Endothelial cell (in vitro differentiated cells): ENCODE results near the gene KLK6. TPM values are rescaled to one million over a fixed set of nuclear protein-coding genes. Genes with fewer than 3 reads are reported as not detected.

Experiments
- DNase-seq: peaks from one replicate; pipeline ENCODE4 v3.0.0; 2021; ENCODE audit warnings: low spot score
- H3K27ac Mint-ChIP-seq: one replicate; pipeline ENCODE4 v1.8.0; 2021; ENCODE audit warnings: mixed read lengths, inconsistent platforms; ENCODE audit not compliant: unreplicated experiment
- H3K27me3 Mint-ChIP-seq: one replicate; pipeline ENCODE4 v1.8.0; 2021; ENCODE audit warnings: mild to moderate bottlenecking, moderate library complexity, mixed read lengths, inconsistent platforms; ENCODE audit not compliant: unreplicated experiment
- H3K36me3 Mint-ChIP-seq: one replicate; pipeline ENCODE4 v1.8.0; 2021; ENCODE audit warnings: mild to moderate bottlenecking, low read depth, mixed read lengths, inconsistent platforms; ENCODE audit not compliant: unreplicated experiment
- H3K4me1 Mint-ChIP-seq: one replicate; pipeline ENCODE4 v1.8.0; 2021; ENCODE audit warnings: mild to moderate bottlenecking, mixed read lengths, inconsistent platforms; ENCODE audit not compliant: unreplicated experiment
- H3K4me3 Mint-ChIP-seq: one replicate; pipeline ENCODE4 v1.8.0; 2021; ENCODE audit warnings: mild to moderate bottlenecking, mixed read lengths, inconsistent platforms; ENCODE audit not compliant: unreplicated experiment
- H3K9me3 Mint-ChIP-seq: one replicate; pipeline ENCODE4 v1.8.0; 2021; ENCODE audit warnings: mixed read lengths, inconsistent platforms; ENCODE audit not compliant: unreplicated experiment
- total RNA-seq: library from RNA; stranded (reverse); fragmentation: NEBNext Ultra II Directional; extraction: Animal tissue kit (Norgen Biotek cat#: 25700); gene quantifications from one replicate; pipeline ENCODE4 v1.2.1, GENCODE V29; 2021; ENCODE audit not compliant: unreplicated experiment
- TF ChIP-seq, protein P1 (sequence below): fragments of 200-600 bp; sonication (generic); IDR thresholded peaks from one replicate; pipeline ENCODE4 v1.5.0; 2021; ENCODE audit warnings: antibody characterized with exemption; ENCODE audit not compliant: unreplicated experiment

Gene KLK6
- total RNA-seq, 1 donor from 2014 or later: 0.67 TPM

DNA sequence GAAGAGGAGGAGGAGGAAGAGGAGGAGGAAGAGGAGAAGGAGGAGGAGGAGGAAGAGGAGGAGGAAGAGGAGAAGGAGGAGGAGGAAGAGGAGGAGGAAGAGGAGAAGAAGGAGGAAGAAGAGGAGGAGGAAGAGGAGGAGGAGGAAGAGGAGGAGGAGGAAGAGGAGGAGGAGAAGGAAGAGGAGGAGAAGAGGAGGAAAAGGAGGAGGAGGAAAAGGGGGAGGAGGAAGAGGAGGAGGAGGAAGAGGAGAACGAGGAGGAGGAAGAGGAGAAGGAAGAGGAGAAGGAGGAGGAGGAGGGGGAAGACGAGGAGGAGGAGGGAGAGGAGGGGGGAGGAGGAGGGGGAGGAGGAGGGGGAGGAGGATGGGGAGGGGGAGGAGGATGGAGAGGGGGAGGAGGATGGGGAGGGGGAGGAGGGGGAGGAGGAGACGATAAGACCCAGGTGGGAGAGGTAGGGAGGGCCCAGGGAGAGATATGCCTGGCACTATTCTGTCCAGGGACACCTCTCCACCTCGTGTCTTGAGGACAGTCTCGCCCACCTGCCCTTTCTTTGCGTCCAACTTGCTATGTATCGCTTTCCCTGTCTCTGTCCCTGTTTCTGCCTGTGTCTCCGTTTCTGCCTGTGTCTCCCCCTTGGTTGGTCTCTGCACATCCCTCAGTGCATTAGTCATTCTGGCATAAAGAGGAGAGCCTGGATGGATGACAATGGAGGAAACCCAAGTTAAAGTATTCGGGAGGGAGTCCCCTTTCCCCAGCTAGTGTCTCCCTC lies 9.5 kb downstream of the KLK6 start:
- peaks cover 12% of the 10 kb centered on the region for H3K9me3 Mint-ChIP-seq
- DNase-seq: no peak
- H3K4me1 Mint-ChIP-seq: no peaks in the 10 kb centered on the region
- TF ChIP-seq, protein P1, sequence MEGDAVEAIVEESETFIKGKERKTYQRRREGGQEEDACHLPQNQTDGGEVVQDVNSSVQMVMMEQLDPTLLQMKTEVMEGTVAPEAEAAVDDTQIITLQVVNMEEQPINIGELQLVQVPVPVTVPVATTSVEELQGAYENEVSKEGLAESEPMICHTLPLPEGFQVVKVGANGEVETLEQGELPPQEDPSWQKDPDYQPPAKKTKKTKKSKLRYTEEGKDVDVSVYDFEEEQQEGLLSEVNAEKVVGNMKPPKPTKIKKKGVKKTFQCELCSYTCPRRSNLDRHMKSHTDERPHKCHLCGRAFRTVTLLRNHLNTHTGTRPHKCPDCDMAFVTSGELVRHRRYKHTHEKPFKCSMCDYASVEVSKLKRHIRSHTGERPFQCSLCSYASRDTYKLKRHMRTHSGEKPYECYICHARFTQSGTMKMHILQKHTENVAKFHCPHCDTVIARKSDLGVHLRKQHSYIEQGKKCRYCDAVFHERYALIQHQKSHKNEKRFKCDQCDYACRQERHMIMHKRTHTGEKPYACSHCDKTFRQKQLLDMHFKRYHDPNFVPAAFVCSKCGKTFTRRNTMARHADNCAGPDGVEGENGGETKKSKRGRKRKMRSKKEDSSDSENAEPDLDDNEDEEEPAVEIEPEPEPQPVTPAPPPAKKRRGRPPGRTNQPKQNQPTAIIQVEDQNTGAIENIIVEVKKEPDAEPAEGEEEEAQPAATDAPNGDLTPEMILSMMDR: no peak
- H3K36me3 Mint-ChIP-seq: peaks cover 28% of the 10 kb centered on the region
- peak overlapping the region; percentile 47 for H3K4me3 Mint-ChIP-seq
- H3K27ac Mint-ChIP-seq: peak overlapping the region; percentile 26
- peaks cover 13% of the 10 kb centered on the region for H3K27me3 Mint-ChIP-seq

DNA sequence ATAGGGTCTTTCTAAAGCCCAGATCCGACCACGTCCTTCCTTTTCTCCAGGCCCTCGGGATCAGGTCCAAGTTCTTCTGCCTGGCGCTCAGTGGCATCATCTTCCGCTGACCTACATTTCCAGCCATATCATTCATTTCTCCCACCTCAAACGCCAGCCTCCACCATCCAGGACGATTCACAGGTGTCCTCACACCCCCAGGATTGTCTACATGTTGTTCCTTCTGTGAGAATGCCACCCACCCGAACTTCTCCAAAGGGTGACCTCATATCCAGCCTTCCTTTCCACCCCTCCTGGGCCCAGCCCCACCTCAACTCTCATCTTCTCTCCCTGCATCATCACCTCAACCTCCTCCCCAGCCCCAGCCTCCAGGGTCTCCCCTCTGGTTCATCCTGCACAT lies 11.8 kb downstream of the KLK6 start:
- TF ChIP-seq, protein P1: no peak
- Mint-ChIP-seq H3K27me3 (peaks cover 9% of the 10 kb centered on the region), H3K4me1 (no peaks in the 10 kb centered on the region), H3K4me3 (no peak overlapping the region), H3K27ac (no peak overlapping the region), H3K9me3 (peaks cover 8% of the 10 kb centered on the region), H3K36me3 (peaks cover 21% of the 10 kb centered on the region)
- DNase-seq: no peak

DNA sequence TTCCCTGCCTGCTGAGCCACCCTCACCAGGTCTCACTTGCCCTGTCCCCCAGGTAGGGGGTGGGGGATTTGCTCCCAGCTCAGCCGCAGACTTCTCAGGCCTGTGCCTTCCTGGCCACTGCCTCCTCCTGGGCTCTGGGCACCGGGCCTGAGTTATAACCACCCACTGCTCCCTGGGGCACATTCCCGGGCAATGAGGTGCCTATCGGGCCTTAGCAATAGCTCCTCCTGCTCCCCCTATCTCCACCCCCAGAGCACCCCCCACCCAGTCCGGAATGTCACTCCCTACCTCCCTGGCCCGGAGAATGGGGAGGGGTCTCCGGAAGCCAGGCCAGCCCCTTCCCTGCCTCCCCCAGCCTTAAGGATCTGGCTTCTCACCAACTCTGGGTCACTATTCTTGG lies 16.5 kb downstream of the KLK6 start, which contains the start of gene KLK5:
TSS of gene KLK5 (minus strand) at position 129 of the 400 bp plus-strand sequence. CDS start 381 bp downstream, outside the sequence.
- TF ChIP-seq, protein P1: no peak
- Mint-ChIP-seq H3K4me3 (no peak within 1 kb of the TSS), H3K9me3 (no peaks in the 10 kb centered on the region)

DNA sequence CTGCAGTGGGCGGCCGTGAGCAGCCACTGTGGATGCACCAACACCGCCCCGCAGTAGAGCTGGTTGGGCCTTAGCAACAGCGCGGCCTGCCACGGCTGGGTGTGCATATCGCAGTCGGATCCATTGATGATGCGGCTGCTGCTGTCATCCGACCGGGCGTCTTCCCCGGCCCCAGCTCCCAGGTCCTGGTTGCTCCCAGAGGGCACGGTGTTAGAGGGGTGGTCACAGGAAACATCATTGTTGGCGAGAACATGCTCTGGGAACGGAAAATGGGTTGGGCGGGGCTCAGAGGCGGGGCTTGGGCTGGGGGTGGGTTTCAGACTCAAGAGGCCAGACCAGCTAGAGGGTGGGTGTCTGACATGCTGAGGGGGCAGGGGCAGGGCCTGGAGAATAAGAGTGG lies 19.5 kb downstream of the KLK6 start:
- Mint-ChIP-seq H3K36me3 (peaks cover 3% of the 10 kb centered on the region), H3K9me3 (no peaks in the 10 kb centered on the region), H3K27me3 (peaks cover 2% of the 10 kb centered on the region), H3K4me3 (no peak overlapping the region), H3K4me1 (no peaks in the 10 kb centered on the region), H3K27ac (no peak overlapping the region)
- no peak for DNase-seq
- TF ChIP-seq, protein P1: no peak

More for the DNA sequence above, 16.5 kb downstream of the KLK6 start, which contains the start of gene KLK5:
- peaks cover 7% of the 10 kb centered on the region for H3K27me3 Mint-ChIP-seq
- no peaks in the 10 kb centered on the region for H3K4me1 Mint-ChIP-seq
- peaks cover 3% of the 10 kb centered on the region for H3K36me3 Mint-ChIP-seq
- no peak for DNase-seq
- H3K27ac Mint-ChIP-seq: no peak within 1 kb of the TSS

DNA sequence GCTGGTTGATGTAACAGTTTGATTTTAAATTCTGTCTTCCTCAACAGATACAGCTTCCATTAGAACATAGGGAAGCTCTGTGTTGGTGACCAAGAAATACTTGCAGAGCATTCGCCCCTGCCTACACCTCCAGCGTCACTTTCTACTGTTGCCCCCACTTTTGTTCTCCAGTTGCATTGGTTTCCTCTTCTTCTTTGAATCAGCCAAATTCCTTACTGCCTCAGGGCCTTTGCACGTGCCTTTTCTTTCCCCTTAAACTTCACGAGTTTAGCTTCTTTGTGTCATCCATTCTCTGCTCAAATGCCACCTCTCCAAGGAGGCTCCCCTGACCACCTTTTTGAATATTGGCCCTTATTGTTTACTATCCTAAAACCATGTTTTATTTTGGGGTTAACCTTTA lies 22.3 kb downstream of the KLK6 start:
- peaks cover 3% of the 10 kb centered on the region for H3K27me3 Mint-ChIP-seq
- TF ChIP-seq, protein P1: no peak

More for the DNA sequence above, 22.3 kb downstream of the KLK6 start:
- DNase-seq: no peak
- Mint-ChIP-seq H3K9me3 (peaks cover 4% of the 10 kb centered on the region), H3K36me3 (peaks cover 2% of the 10 kb centered on the region), H3K4me3 (no peak overlapping the region), H3K27ac (no peak overlapping the region), H3K4me1 (no peaks in the 10 kb centered on the region)
